ENCODE data around the gene CASKIN1. TPM values are rescaled to one million over a fixed set of nuclear protein-coding genes. Genes with fewer than 3 reads are reported as not detected.

CASKIN1 gene
- total RNA-seq, 1 experiment from 2014 or later: 5.9 TPM

DNA sequence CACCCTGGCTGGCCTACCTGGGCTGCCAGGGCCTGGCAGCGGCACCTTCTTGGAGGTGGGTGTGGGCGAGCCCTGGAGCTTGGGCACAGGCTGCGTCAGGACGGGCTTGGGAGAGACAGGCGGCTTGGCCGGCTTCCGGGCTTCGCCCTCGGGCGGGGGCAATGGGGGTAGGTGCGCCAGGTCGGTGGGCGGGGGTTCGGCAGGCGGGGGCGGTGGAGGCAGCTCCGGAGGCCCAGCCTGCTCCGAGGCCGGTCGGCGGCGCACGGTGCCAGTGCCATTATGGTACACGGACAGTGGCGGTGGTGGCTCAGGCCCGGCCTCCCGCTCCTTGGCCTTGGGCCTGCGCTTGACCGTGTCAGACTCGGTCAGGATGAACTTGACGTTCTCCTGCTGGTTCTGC, 16.8 kb downstream of the CASKIN1 start:
- no TSS peak for BruUV-seq (replicated peaks)
- DNase-seq (ENCODE audit: low read depth, low spot score): no peak
- no peak for TF ChIP-seq EZH2phosphoT487 (IDR thresholded peaks at IDR 0.05; ENCODE audit: borderline replicate concordance)
- RAD21 ChIA-PET (ENCODE audit: low non-redundant PET in 1 of 2, low total read pairs in 2 of 2, uncharacterized antibody in 2 of 2, unreplicated experiment in 2 of 2): no interaction called here
- CTCF ChIA-PET: no interaction called here
- no peaks in the 10 kb centered on the region for H4K20me1 ChIP-seq (ENCODE audit: insufficient read depth)
- peaks cover 0 to 5% of the 10 kb centered on the region in 2 experiments; a peak in 1 of 4 replicates for H3K4me1 ChIP-seq (ENCODE audit: control insufficient read depth in 1 of 2, insufficient read depth in 2 of 2, low read length in 2 of 2)
- peaks cover 3 to 13% of the 10 kb centered on the region in 2 experiments; a peak in 2 of 4 replicates for H3K36me3 ChIP-seq (ENCODE audit: control insufficient read depth in 1 of 2, insufficient read depth in 2 of 2, low read length in 2 of 2)
- no peak for ATAC-seq
- no peaks in the 10 kb centered on the region for H3K9me3 ChIP-seq (ENCODE audit: control insufficient read depth in 1 of 2, insufficient read depth in 1 of 2, low read depth in 1 of 2, low read length in 2 of 2)
- intact Hi-C loops (cut with micrococcal nuclease): no loop called here
- POLR2A ChIA-PET: no interaction called here
- no peak overlapping the region for H3K9ac ChIP-seq (ENCODE audit: low read length)
- H3K9me2 ChIP-seq (ENCODE audit: insufficient read depth): no peaks in the 10 kb centered on the region
- no peak overlapping the region for H3K4me2 ChIP-seq (ENCODE audit: low read length)
- H3K27me3 ChIP-seq (ENCODE audit: insufficient read depth, low read length): no peaks in the 10 kb centered on the region
- no peak overlapping the region for H2AFZ ChIP-seq (ENCODE audit: low read depth, low read length, poor library complexity, severe bottlenecking)
- no peak overlapping the region for H3K4me3 ChIP-seq (replicated peaks in 1 of 2; ENCODE audit: low read depth in 1 of 2, low read length in 2 of 2)
- H3K27ac ChIP-seq (ENCODE audit: low read depth, low read length): no peak overlapping the region
- H3K79me2 ChIP-seq (ENCODE audit: insufficient read depth, low read length): no peaks in the 10 kb centered on the region

DNA sequence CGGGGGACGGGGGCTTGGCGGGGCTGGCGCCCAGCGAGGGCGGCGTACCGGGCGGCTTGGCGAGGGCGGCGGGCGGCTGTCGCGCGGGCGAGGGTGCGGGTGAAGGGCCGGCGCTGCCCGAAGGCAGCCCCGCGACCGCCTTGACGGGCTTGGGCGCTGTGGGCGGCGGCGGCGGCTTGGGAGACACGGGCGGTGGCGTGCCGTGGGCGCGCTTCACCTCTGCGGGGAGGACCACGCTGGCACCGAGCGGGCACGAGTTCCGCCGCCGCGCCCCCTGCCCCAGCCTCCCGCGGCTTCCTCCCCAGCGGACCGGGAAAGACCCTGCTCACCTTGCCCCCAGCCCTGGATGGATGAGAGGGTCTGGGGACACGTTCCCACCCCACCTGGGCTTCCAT, 17.3 kb downstream of the CASKIN1 start:
- CTCF ChIA-PET: no interaction called here
- RAD21 ChIA-PET (ENCODE audit: low non-redundant PET in 1 of 2, low total read pairs in 2 of 2, uncharacterized antibody in 2 of 2, unreplicated experiment in 2 of 2): no interaction called here
- no peak for TF ChIP-seq JUND (IDR thresholded peaks at IDR 0.05)
- TF ChIP-seq CTCF (IDR thresholded peaks at IDR 0.05 in 2 of 3, conservative IDR thresholded peaks at IDR 0.05 in 1 of 3; ENCODE audit: borderline replicate concordance in 1 of 3, insufficient read depth in 1 of 3, low read depth in 2 of 3, low read length in 2 of 3): no peak
- no peak for TF ChIP-seq ZFX (IDR thresholded peaks at IDR 0.05)
- TF ChIP-seq EZH2 (IDR thresholded peaks at IDR 0.05): no peak
- TF ChIP-seq TCF7L2 (IDR thresholded peaks at IDR 0.05; ENCODE audit: borderline replicate concordance, extremely low read depth, insufficient read depth, insufficient read length): no peak
- TF ChIP-seq POLR2A (IDR thresholded peaks at IDR 0.05; ENCODE audit: borderline replicate concordance, extremely low read depth, insufficient read depth, insufficient read length): no peak
- no peak for TF ChIP-seq YY1 (IDR thresholded peaks at IDR 0.05; ENCODE audit: extremely low read depth, insufficient replicate concordance, low read depth, low read length)
- no peak for TF ChIP-seq CBX3 (IDR thresholded peaks at IDR 0.05; ENCODE audit: low read depth)
- TF ChIP-seq ZBTB33 (IDR thresholded peaks at IDR 0.05; ENCODE audit: extremely low read depth, insufficient replicate concordance, low read length): no peak
- TF ChIP-seq, protein P1, sequence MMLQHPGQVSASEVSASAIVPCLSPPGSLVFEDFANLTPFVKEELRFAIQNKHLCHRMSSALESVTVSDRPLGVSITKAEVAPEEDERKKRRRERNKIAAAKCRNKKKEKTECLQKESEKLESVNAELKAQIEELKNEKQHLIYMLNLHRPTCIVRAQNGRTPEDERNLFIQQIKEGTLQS (IDR thresholded peaks at IDR 0.05): no peak
- TF ChIP-seq SRF (IDR thresholded peaks at IDR 0.05; ENCODE audit: low read depth): no peak
- TF ChIP-seq SIN3A (IDR thresholded peaks at IDR 0.05; ENCODE audit: low read depth): no peak
- TF ChIP-seq POLR2AphosphoS5 (IDR thresholded peaks at IDR 0.05; ENCODE audit: low read depth, low read length): no peak
- no peak for TF ChIP-seq EGR1 (IDR thresholded peaks at IDR 0.05; ENCODE audit: low read depth)

More for the DNA sequence above, 17.3 kb downstream of the CASKIN1 start:
- Histone ChIP-seq H3K27me3 (ENCODE audit: insufficient read depth, low read length) (no peaks in the 10 kb centered on the region), H4K20me1 (ENCODE audit: insufficient read depth) (no peaks in the 10 kb centered on the region), H3K4me2 (ENCODE audit: low read length) (no peak overlapping the region), H2AFZ (ENCODE audit: low read depth, low read length, poor library complexity, severe bottlenecking) (no peak overlapping the region), H3K4me3 (replicated peaks in 1 of 2; ENCODE audit: low read depth in 1 of 2, low read length in 2 of 2) (no peak overlapping the region), H3K9ac (ENCODE audit: low read length) (no peak overlapping the region), H3K9me3 (ENCODE audit: control insufficient read depth in 1 of 2, insufficient read depth in 1 of 2, low read depth in 1 of 2, low read length in 2 of 2) (no peaks in the 10 kb centered on the region), H3K4me1 (ENCODE audit: control insufficient read depth in 1 of 2, insufficient read depth in 2 of 2, low read length in 2 of 2) (peaks cover 0 to 5% of the 10 kb centered on the region in 2 experiments; a peak in 1 of 4 replicates), H3K36me3 (ENCODE audit: control insufficient read depth in 1 of 2, insufficient read depth in 2 of 2, low read length in 2 of 2) (peaks cover 7 to 17% of the 10 kb centered on the region in 2 experiments; a peak in 2 of 4 replicates), H3K9me2 (ENCODE audit: insufficient read depth) (no peaks in the 10 kb centered on the region), H3K27ac (ENCODE audit: low read depth, low read length) (no peak overlapping the region), H3K79me2 (ENCODE audit: insufficient read depth, low read length) (no peaks in the 10 kb centered on the region)
- ATAC-seq (no peak), DNase-seq (ENCODE audit: low read depth, low spot score) (no peak)
- POLR2A ChIA-PET: no interaction called here
- BruUV-seq (replicated peaks): no TSS peak
- intact Hi-C loops (cut with micrococcal nuclease): no loop called here
